Testis (tissue), 2 donors: ENCODE results near the gene DCBLD2.

Source experiments
- POLR2A ChIP-seq: fragments of 450-650 bp; IDR thresholded peaks from one replicate; pipeline ENCODE4 v1.6.1; 2017; ENCODE audit warnings: antibody characterized with exemption, mild to moderate bottlenecking, moderate library complexity
- TF ChIP-seq, protein P1 (sequence below), 3 experiments: fragments of 450-650 bp in 2 of 3; fragments of 200-600 bp in 1 of 3; sonication (generic) in 1 of 3; IDR thresholded peaks; one replicate each; pipeline ENCODE4 v1.5.1; 2016 to 2019; ENCODE audit warnings: antibody characterized with exemption in 3 of 3, mild to moderate bottlenecking in 2 of 3, moderate library complexity in 1 of 3

GRCh38 chr3:98917608-98918007 is 16.1 kb upstream of the DCBLD2 start:
- TF ChIP-seq, protein P1, sequence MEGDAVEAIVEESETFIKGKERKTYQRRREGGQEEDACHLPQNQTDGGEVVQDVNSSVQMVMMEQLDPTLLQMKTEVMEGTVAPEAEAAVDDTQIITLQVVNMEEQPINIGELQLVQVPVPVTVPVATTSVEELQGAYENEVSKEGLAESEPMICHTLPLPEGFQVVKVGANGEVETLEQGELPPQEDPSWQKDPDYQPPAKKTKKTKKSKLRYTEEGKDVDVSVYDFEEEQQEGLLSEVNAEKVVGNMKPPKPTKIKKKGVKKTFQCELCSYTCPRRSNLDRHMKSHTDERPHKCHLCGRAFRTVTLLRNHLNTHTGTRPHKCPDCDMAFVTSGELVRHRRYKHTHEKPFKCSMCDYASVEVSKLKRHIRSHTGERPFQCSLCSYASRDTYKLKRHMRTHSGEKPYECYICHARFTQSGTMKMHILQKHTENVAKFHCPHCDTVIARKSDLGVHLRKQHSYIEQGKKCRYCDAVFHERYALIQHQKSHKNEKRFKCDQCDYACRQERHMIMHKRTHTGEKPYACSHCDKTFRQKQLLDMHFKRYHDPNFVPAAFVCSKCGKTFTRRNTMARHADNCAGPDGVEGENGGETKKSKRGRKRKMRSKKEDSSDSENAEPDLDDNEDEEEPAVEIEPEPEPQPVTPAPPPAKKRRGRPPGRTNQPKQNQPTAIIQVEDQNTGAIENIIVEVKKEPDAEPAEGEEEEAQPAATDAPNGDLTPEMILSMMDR (IDR thresholded peaks at IDR 0.05), result no peak
- no peak for TF ChIP-seq POLR2A
